K562 (cell line): ENCODE data around the gene GAL3ST1.

Experiments used
- EP300 ChIP-seq: IDR thresholded peaks from 2 replicates; pipeline ENCODE4 v1.6.1; 2012; ENCODE audit warnings: low read length, improper control_type of control experiment
- ETV6 ChIP-seq, 3 experiments: fragments of 150-350 bp in 1 of 3; sonication (generic) in 1 of 3; formaldehyde crosslinking in 1 of 3; IDR thresholded peaks; 2 replicates each; pipeline versions ENCODE4 v1.6.1 to v1.8.0; 2014 to 2022; ENCODE audit warnings: borderline replicate concordance in 2 of 3, low read depth in 2 of 3, antibody characterized with exemption in 1 of 3, low read length in 1 of 3, mild to moderate bottlenecking in 1 of 3, missing genetic modification reagents in 1 of 3
- EZH2 ChIP-seq: IDR thresholded peaks from 2 replicates; pipeline ENCODE4 v1.6.1; 2012; ENCODE audit warnings: low read depth, mild to moderate bottlenecking, inconsistent platforms, low read length, borderline replicate concordance
- HIVEP1 ChIP-seq: fragments of 250-450 bp; sonication (Bioruptor Pico); IDR thresholded peaks from 2 replicates; pipeline ENCODE4 v1.4.0; 2020; ENCODE audit warnings: mild to moderate bottlenecking
- JUNB ChIP-seq: fragments of 450-650 bp; formaldehyde crosslinking; conservative IDR thresholded peaks from 2 replicates; pipeline ENCODE4 v1.4.0; 2020; ENCODE audit warnings: mild to moderate bottlenecking
- NFYB ChIP-seq: IDR thresholded peaks from 2 replicates; pipeline ENCODE4 v1.6.1; 2011; ENCODE audit warnings: mild to moderate bottlenecking, moderate library complexity; ENCODE audit not compliant: insufficient read length; ENCODE audit errors: extremely low read depth
- RAD51 ChIP-seq: fragments of 450-650 bp; IDR thresholded peaks from 2 replicates; pipeline ENCODE4 v1.7.1; 2016; ENCODE audit warnings: low read depth, mild to moderate bottlenecking, borderline replicate concordance
- TGIF2 ChIP-seq: sonication (generic); formaldehyde crosslinking; IDR thresholded peaks from 2 replicates; pipeline ENCODE4 v1.8.1; 2022; ENCODE audit warnings: mild to moderate bottlenecking, missing genetic modification reagents, moderate library complexity
- ZKSCAN1 ChIP-seq: fragments of 150-350 bp; IDR thresholded peaks from 2 replicates; pipeline ENCODE4 v1.6.1; 2016; ENCODE audit warnings: low read depth, low read length
- ZNF175 ChIP-seq: fragments of 200-800 bp; sonication (Bioruptor generic); IDR thresholded peaks from 2 replicates; pipeline ENCODE4 v1.6.1; 2016; ENCODE audit warnings: low read depth, mild to moderate bottlenecking, missing genetic modification characterization, missing compliant biosample characterization
- TF ChIP-seq, protein P1 (sequence below): fragments of 450-650 bp; formaldehyde crosslinking; IDR thresholded peaks from 2 replicates; pipeline ENCODE4 v1.4.0; 2020; ENCODE audit warnings: mild to moderate bottlenecking
- TF ChIP-seq, protein P2 (sequence below): sonication (generic); formaldehyde crosslinking; IDR thresholded peaks from 2 replicates; pipeline ENCODE4 v1.9.0; 2022; ENCODE audit warnings: mild to moderate bottlenecking, missing genetic modification reagents
- TF ChIP-seq, protein P3 (sequence below): IDR thresholded peaks from 2 replicates; pipeline ENCODE4 v1.6.1; 2016; ENCODE audit warnings: missing genetic modification characterization, missing compliant biosample characterization
- TF ChIP-seq, protein P4 (sequence below): sonication (generic); formaldehyde crosslinking; IDR thresholded peaks from 2 replicates; pipeline ENCODE4 v1.9.0; 2022; ENCODE audit warnings: mild to moderate bottlenecking, missing genetic modification reagents

DNA sequence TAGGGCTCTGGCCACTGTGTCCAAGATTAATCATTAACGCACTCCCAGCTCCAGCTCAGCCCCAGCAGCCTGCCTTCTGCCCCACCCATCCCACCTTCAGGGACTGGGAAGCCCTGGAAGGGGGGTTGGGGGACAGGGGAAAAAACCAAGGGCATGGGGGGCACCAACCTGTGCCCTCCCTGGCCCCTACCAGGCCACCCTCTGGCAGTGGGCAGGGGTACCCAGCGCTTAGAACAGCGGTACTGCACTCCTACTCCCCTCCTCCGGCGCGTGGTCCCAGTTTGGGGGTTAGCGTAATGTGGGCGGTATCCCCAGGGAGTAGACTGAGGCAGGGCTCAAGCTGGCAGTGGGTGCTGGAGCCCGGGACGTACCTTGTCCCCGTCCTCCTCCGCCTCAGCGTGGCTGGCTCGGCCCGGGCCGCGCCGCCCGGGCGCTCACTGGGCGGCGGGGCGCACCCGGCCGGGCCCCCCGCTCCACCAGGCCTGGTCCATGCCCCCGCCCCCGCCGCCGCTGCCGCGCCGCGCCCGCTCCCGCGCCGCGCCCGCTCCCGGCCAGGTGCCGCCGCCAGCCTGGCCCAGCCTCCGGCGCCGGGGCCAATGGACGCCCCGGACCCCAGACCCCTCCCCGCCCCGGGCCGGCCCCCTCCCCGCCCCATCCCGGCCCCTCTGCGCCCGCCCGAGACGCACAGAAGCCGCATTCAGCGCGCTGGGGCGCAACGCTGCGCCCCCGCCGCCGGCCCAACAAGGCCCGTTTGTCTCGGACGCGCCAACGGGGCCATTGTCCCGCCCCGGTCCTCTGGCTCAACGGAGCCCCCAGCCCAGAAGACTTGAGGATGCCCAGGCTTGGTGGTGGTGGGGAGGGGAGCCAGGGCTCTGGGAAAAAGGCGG is at the start of gene GAL3ST1:
- TF ChIP-seq RAD51 (no peak), ZNF175 (CRISPR knock-in tag) (no peak), ETV6 (IDR thresholded peaks at IDR 0.05; ENCODE audit: borderline replicate concordance in 1 of 2, low read depth in 2 of 2, low read length in 1 of 2) (no peak), ETV6 (CRISPR knock-in tag; IDR thresholded peaks at IDR 0.05; ENCODE audit: borderline replicate concordance) (no peak), EZH2 (no peak), EP300 (no peak), ZKSCAN1 (no peak), NFYB (no peak), JUNB (CRISPR knock-in tag) (no peak), HIVEP1 (CRISPR knock-in tag) (no peak), TGIF2 (CRISPR knock-in tag) (no peak)
- TF ChIP-seq, protein P1, sequence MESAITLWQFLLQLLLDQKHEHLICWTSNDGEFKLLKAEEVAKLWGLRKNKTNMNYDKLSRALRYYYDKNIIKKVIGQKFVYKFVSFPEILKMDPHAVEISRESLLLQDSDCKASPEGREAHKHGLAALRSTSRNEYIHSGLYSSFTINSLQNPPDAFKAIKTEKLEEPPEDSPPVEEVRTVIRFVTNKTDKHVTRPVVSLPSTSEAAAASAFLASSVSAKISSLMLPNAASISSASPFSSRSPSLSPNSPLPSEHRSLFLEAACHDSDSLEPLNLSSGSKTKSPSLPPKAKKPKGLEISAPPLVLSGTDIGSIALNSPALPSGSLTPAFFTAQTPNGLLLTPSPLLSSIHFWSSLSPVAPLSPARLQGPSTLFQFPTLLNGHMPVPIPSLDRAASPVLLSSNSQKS (CRISPR knock-in tag): no peak
- TF ChIP-seq, protein P2, sequence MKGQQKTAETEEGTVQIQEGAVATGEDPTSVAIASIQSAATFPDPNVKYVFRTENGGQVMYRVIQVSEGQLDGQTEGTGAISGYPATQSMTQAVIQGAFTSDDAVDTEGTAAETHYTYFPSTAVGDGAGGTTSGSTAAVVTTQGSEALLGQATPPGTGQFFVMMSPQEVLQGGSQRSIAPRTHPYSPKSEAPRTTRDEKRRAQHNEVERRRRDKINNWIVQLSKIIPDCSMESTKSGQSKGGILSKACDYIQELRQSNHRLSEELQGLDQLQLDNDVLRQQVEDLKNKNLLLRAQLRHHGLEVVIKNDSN: no peak
- TF ChIP-seq, protein P3, sequence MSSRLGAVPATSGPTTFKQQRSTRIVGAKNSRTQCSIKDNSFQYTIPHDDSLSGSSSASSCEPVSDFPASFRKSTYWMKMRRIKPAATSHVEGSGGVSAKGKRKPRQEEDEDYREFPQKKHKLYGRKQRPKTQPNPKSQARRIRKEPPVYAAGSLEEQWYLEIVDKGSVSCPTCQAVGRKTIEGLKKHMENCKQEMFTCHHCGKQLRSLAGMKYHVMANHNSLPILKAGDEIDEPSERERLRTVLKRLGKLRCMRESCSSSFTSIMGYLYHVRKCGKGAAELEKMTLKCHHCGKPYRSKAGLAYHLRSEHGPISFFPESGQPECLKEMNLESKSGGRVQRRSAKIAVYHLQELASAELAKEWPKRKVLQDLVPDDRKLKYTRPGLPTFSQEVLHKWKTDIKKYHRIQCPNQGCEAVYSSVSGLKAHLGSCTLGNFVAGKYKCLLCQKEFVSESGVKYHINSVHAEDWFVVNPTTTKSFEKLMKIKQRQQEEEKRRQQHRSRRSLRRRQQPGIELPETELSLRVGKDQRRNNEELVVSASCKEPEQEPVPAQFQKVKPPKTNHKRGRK (tag): no peak
- TF ChIP-seq, protein P4, sequence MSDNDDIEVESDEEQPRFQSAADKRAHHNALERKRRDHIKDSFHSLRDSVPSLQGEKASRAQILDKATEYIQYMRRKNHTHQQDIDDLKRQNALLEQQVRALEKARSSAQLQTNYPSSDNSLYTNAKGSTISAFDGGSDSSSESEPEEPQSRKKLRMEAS: no peak
